Esophagus squamous epithelium (tissue), 5 donors: ENCODE measurements around the gene ZNF750. TPM values are rescaled to one million over a fixed set of nuclear protein-coding genes. Genes with fewer than 3 reads are reported as not detected.

Experiments used
- DNase-seq: peaks from one replicate; lab custom pipeline; 2025; lab: John Stamatoyannopoulos, UW
- H3K27ac ChIP-seq, 4 donors: fragments of 200-600 bp; sonication (generic); one replicate each; pipeline ENCODE4 v1.5.1; 2016 to 2019; ENCODE audit warnings: mild to moderate bottlenecking in 1 of 4
- H3K27me3 ChIP-seq, 4 donors: fragments of 200-600 bp; sonication (generic); 1 replicate in 3 of 4; 2 replicates in 1 of 4; pipeline versions ENCODE4 v1.5.1 to v1.6.0; 2017 to 2021; ENCODE audit warnings: antibody characterized with exemption in 1 of 4
- H3K36me3 ChIP-seq, 3 donors: fragments of 200-600 bp; sonication (generic); one replicate each; pipeline ENCODE4 v1.5.1; 2016 to 2019
- H3K4me1 ChIP-seq, 3 donors: fragments of 200-600 bp; sonication (generic); one replicate each; pipeline ENCODE4 v1.5.1; 2017 to 2019
- H3K4me3 ChIP-seq, 4 donors: fragments of 200-600 bp; sonication (generic); 1 replicate in 3 of 4; 2 replicates in 1 of 4; pipeline ENCODE4 v1.5.1; 2016 to 2019; ENCODE audit warnings: mild to moderate bottlenecking in 2 of 4, moderate library complexity in 1 of 4
- H3K9me3 ChIP-seq, 3 donors: fragments of 200-600 bp; sonication (generic); one replicate each; pipeline ENCODE4 v1.5.1; 2016 to 2019
- CTCF ChIP-seq, 6 experiments: fragments of 450-650 bp in 4 of 6; fragments of 200-600 bp in 2 of 6; sonication (generic) in 2 of 6; IDR thresholded peaks; one replicate each; pipeline ENCODE4 v1.5.1; 2016 to 2019; ENCODE audit warnings: antibody characterized with exemption in 6 of 6, mild to moderate bottlenecking in 4 of 6, moderate library complexity in 4 of 6
- POLR2A ChIP-seq, 4 donors: fragments of 450-650 bp; IDR thresholded peaks; one replicate each; pipeline ENCODE4 v1.6.1; 2017; ENCODE audit warnings: antibody characterized with exemption in 4 of 4, mild to moderate bottlenecking in 4 of 4, moderate library complexity in 3 of 4
- WGBS, 2 donors: methylation state at CpG; one replicate each; pipeline ENCODE4 v1.1.5; 2018; 5-methylcytosine and 5-hydroxymethylcytosine counted together
- intact Hi-C: fragments of 100-400 bp; cut with DNase I; formaldehyde crosslinking; loops from one replicate; pipeline ENCODE4 v1.15.0; 2022
- total RNA-seq, 4 donors: library from RNA; depleted of rRNA; stranded (reverse); fragments of >200 nt; gene quantifications; one replicate each; pipeline ENCODE4 v1.1.0, GENCODE V29; 2016
- donor health status: DM: yes; HTN: yes; CAD: no.

Gene ZNF750
- total RNA-seq, 4 donors from 2014 or later, result 55.4 to 253 (median 96.8) TPM

- H3K36me3 ChIP-seq, result peaks cover 0 to 95% (median 0%) of the 10 kb centered on the region in 3 donors
- 87 to 92% methylated on average over 9 to 21 of the region's 22 CpGs for WGBS, 2 donors
- TF ChIP-seq CTCF (IDR thresholded peaks at IDR 0.05), result no peak
- TF ChIP-seq POLR2A (IDR thresholded peaks at IDR 0.05), result no peak
- no peaks in the 10 kb centered on the region for H3K27me3 ChIP-seq
- H3K9me3 ChIP-seq, result no peaks in the 10 kb centered on the region
- no peak overlapping the region for H3K27ac ChIP-seq
- no peak for DNase-seq
- H3K4me1 ChIP-seq, result peaks cover 0 to 30% (median 2%) of the 10 kb centered on the region in 3 donors
- no peak overlapping the region for H3K4me3 ChIP-seq
- intact Hi-C loops, result no loop called here
Measured at GRCh38 chr17:82810644-82811430, 29.0 kb downstream of the ZNF750 start.

- no peak for DNase-seq
- intact Hi-C loops, result no loop called here
- Histone ChIP-seq H3K4me3 (no peak overlapping the region), H3K27me3 (no peaks in the 10 kb centered on the region), H3K9me3 (no peaks in the 10 kb centered on the region), H3K4me1 (peaks cover 0 to 39% (median 0%) of the 10 kb centered on the region in 3 donors), H3K27ac (no peak overlapping the region), H3K36me3 (peaks cover 0 to 87% (median 0%) of the 10 kb centered on the region in 3 donors)
- TF ChIP-seq POLR2A (IDR thresholded peaks at IDR 0.05) (no peak), CTCF (IDR thresholded peaks at IDR 0.05) (no peak)
- 71 to 72% methylated on average over 10 to 11 of the region's 35 CpGs for WGBS, 2 donors
Measured at GRCh38 chr17:82808921-82809905, 30.6 kb downstream of the ZNF750 start.

GRCh38 chr17:82808006-82808405 is 31.8 kb downstream of the ZNF750 start:
- Histone ChIP-seq H3K36me3 (peaks cover 0 to 75% (median 0%) of the 10 kb centered on the region in 3 donors), H3K9me3 (no peaks in the 10 kb centered on the region), H3K27ac (no peak overlapping the region), H3K4me3 (no peak overlapping the region), H3K27me3 (no peaks in the 10 kb centered on the region), H3K4me1 (peaks cover 0 to 43% (median 0%) of the 10 kb centered on the region in 3 donors)
- DNase-seq, result no peak
- no peak for TF ChIP-seq POLR2A (IDR thresholded peaks at IDR 0.05)
- WGBS, 2 donors, result 40 to 67% methylated on average over 1 of the region's 8 CpGs
- intact Hi-C loops, result no loop called here

- Histone ChIP-seq H3K36me3 (peaks cover 0 to 71% (median 0%) of the 10 kb centered on the region in 3 donors), H3K4me1 (peaks cover 0 to 43% (median 0%) of the 10 kb centered on the region in 3 donors), H3K4me3 (no peak overlapping the region), H3K27me3 (no peaks in the 10 kb centered on the region), H3K9me3 (no peaks in the 10 kb centered on the region), H3K27ac (peak overlapping the region in 2 of 4 donors; percentile 2 to 43)
- WGBS, 2 donors, result 82 to 99% methylated on average over 15 to 18 of the region's 21 CpGs
- DNase-seq, result no peak
- TF ChIP-seq CTCF (IDR thresholded peaks at IDR 0.05), result no peak
- TF ChIP-seq POLR2A (IDR thresholded peaks at IDR 0.05), result no peak
- intact Hi-C loops, result no loop called here
Measured at GRCh38 chr17:82807562-82807961, 32.3 kb downstream of the ZNF750 start.

GRCh38 chr17:82807101-82807500 is 32.7 kb downstream of the ZNF750 start:
- Histone ChIP-seq H3K4me3 (no peak overlapping the region), H3K27me3 (no peaks in the 10 kb centered on the region), H3K9me3 (no peaks in the 10 kb centered on the region), H3K36me3 (peaks cover 0 to 66% (median 0%) of the 10 kb centered on the region in 3 donors), H3K27ac (peak overlapping the region in 2 of 4 donors; percentile 2 to 43), H3K4me1 (peaks cover 0 to 43% (median 0%) of the 10 kb centered on the region in 3 donors)
- 44 to 94% methylated on average over 3 to 8 of the region's 9 CpGs for WGBS, 2 donors
- TF ChIP-seq POLR2A (IDR thresholded peaks at IDR 0.05), result no peak
- TF ChIP-seq CTCF (IDR thresholded peaks at IDR 0.05), result no peak
- intact Hi-C loops, result no loop called here
- DNase-seq, result no peak
